HAP-1 (cell line): ENCODE measurements around the gene CGREF1.
A peak's percentile ranks its signal among the peaks of the same experiment; 100 is the strongest.

Source experiments
- DNase-seq, 2 experiments: peaks; one replicate each; pipeline ENCODE4 v3.0.0-alpha.2; 2016 to 2020; ENCODE audit warnings: low spot score in 2 of 2
- H3K27me3 ChIP-seq: fragments of 250-450 bp; sonication (Bioruptor Pico); 2 replicates; pipeline ENCODE4 v1.5.1; 2020; ENCODE audit warnings: low read depth, mild to moderate bottlenecking, moderate library complexity
- H3K36me3 ChIP-seq: fragments of 250-450 bp; sonication (Bioruptor Pico); replicated peaks from 2 replicates; pipeline ENCODE4 v1.5.1; 2020; ENCODE audit warnings: mild to moderate bottlenecking
- H3K4me1 ChIP-seq: fragments of 250-450 bp; sonication (Bioruptor Pico); 2 replicates; pipeline ENCODE4 v1.5.1; 2020; ENCODE audit warnings: mild to moderate bottlenecking
- H3K4me3 ChIP-seq: fragments of 250-450 bp; sonication (Bioruptor Pico); 2 replicates; pipeline ENCODE4 v1.5.1; 2020; ENCODE audit warnings: mild to moderate bottlenecking, moderate library complexity
- H3K9me3 ChIP-seq: fragments of 250-450 bp; sonication (Bioruptor Pico); 2 replicates; pipeline ENCODE4 v1.5.1; 2020; ENCODE audit warnings: mild to moderate bottlenecking, moderate library complexity
- in situ Hi-C: fragments of 300-500 bp; cut with MboI; formaldehyde crosslinking; loops from 3 replicates; pipeline ENCODE4 v1.14.3; 2020; ENCODE audit warnings: low sequenced_read_pairs, inconsistent platforms, mixed read lengths

Gene CGREF1

DNA sequence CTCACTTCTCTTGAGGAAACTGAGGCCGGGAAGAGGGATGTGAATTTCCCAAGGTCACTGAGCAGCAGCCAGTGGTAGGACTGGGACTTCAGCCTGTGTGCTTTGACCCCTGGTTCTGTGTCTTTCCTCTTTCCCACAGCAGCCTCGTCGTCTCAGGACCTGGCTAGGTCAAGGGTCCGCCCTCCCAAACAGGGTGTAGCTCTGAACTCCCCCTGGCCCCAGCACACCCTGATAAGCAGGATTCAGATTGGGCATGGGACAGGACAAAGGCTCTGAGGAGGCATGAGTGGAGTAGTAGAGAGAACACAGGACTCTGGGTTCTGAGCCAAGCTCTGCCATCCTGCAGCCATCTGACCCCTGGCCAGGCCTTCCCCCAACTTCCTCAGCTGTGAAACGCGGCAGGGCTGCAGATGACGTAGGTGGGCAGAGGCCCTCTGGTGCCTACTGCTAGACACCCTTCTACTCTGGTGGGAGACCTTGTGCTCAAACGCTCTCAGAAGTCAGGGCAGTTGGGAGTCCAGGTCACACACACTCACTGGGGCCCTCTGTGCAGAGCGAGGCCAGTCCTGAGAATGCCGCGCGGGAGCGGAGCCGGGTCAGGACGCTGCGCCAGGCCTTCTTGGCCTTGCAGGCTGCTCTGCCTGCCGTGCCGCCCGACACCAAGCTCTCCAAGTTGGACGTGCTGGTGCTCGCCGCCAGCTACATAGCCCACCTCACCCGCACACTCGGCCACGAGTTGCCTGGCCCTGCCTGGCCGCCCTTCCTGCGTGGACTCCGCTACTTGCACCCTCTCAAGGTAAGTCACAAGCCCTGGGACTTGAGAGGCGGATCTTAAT lies 30.9 kb upstream of the CGREF1 start:
- Histone ChIP-seq H3K27me3 (no peaks in the 10 kb centered on the region), H3K36me3 (no peaks in the 10 kb centered on the region), H3K9me3 (no peaks in the 10 kb centered on the region), H3K4me3 (no peak overlapping the region), H3K4me1 (no peaks in the 10 kb centered on the region)
- DNase-seq: no peak
- in situ Hi-C loops: no loop called here

DNA sequence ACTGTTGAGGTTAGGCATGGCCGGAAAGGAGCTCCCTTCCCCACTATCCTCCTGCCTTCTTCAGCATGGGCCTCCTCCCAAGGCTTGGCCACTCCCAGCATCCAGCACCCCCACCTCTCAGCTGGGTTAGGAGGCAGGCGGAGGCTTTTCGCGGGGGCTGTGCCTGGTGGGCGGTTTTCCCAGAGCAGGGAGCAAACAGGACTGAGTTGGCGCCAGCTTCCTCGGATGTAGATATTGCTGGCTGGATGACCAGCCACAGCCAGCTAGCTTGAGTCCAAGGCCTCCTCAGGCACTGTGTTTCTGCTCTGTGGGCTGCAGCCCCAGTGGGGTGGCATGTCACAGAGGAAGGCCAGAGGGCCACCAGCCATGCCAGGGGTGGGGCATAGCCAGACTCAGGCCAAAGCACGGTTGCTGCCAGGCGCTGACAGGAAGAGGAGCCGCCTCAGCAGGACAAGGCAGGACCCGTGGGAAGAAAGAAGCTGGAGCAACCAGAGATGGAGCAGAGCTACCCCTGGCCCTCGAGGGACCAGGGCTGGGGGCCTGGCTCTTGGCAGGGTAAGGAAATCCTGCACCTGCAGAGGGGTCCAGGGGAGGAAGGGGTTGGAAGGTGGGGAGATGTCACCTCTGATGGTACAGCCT lies 30.0 kb upstream of the CGREF1 start, which contains the start of gene TCF23:
TCF23 (plus strand) TSS at position 204 of the 639 bp plus-strand sequence; CDS start at position 334, 130 bp downstream.
- DNase-seq: no peak
- no peaks in the 10 kb centered on the region for H3K9me3 ChIP-seq
- in situ Hi-C loops: no loop called here
- no peak within 1 kb of the TSS for H3K4me3 ChIP-seq
- no peaks in the 10 kb centered on the region for H3K36me3 ChIP-seq
- peaks cover 3% of the 10 kb centered on the region for H3K27me3 ChIP-seq
- no peaks in the 10 kb centered on the region for H3K4me1 ChIP-seq

DNA sequence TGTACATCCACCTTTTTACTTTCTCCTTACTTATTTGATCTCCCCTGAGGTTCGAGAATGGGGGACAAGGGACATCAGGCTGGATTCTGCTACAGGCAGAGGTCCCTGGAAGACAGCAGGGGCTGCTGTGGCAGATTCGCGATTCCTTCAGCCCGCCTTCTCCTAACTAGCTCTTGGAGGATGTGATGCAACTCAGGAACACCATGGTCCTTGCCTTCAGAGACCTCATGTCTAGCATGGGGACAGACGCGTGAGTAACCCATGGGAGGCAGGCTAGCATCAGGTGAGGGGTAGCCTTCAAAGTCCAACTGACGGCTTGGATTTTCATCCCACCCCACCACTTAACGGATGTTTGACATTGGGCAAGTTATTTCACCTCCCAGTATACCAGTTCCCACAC lies 29.0 kb upstream of the CGREF1 start:
- Histone ChIP-seq H3K4me3 (no peak overlapping the region), H3K27me3 (peaks cover 13% of the 10 kb centered on the region), H3K4me1 (no peaks in the 10 kb centered on the region), H3K9me3 (no peaks in the 10 kb centered on the region; the same call in 1 of the 2 replicates), H3K36me3 (no peaks in the 10 kb centered on the region)
- in situ Hi-C loops: no loop called here
- no peak for DNase-seq

DNA sequence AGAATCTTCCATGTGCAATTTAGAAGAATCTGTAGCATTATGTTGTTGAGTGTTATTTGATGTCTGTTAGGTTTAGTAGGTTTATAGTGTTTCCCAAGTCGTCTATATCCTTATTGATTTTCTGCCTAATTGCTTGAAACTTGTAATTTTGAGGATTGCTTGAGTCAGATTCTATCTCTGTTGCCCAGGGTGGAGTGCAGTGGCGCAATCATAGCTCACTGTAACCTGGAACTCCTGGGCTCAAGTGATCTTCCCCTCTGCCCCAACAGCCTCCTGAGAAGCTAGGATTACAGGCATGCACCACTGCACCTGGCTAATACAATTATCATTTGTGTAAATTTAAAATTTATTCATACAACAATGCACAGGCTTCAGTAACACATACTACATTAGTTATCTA lies 26.8 kb upstream of the CGREF1 start:
- no peak overlapping the region for H3K4me3 ChIP-seq
- in situ Hi-C loops: no loop called here
- DNase-seq: no peak

DNA sequence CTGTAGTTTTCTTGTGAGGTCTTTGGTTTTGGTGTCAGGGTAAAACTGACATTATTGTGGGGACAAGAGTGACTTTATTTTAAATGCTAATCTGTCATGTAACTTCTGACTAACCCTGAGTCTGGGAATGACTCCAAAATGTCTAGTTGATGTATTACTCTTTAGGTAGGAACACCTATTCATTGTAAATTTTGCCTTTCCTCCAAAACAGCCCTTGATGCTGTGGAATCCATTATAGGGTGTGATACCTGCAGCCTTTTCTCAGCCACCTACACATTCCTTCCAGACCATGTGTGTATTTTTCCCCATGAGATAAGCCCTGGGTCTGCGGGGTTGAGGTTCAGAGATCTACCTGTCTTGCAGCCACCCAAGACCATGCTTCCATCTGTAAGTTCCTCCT lies 24.4 kb upstream of the CGREF1 start:
- H3K4me1 ChIP-seq: no peaks in the 10 kb centered on the region
- H3K4me3 ChIP-seq: no peak overlapping the region

More for the DNA sequence above, 26.8 kb upstream of the CGREF1 start:
- peaks cover 15% of the 10 kb centered on the region for H3K27me3 ChIP-seq
- H3K4me1 ChIP-seq: no peaks in the 10 kb centered on the region
- no peaks in the 10 kb centered on the region for H3K36me3 ChIP-seq
- no peaks in the 10 kb centered on the region; the same call in 1 of the 2 replicates for H3K9me3 ChIP-seq

DNA sequence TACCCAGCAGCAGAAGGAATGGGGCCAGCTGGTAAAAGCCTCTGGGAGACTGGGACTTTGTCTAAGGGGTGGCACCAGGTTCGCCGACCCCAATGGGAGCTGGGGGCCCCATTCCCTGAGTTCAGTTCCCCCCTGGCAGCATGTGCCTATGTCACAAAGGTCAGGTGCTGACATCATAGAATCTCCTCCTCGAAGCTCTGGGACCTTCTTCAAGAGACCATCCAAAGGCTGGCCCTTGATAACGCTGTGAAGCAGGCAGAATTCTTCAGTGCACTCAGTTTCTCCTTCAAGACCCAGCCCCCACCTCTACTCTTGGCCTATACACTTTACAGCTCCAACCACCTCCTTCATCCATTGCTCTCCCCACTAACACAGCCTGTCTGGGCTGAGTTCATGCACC lies 20.4 kb upstream of the CGREF1 start, which contains the start of gene PRR30:
PRR30 (minus strand) TSS at position 101 of the 400 bp plus-strand sequence. CDS start 1,081 bp downstream, outside the sequence.
- no peaks in the 10 kb centered on the region; the same call in 1 of the 2 replicates for H3K9me3 ChIP-seq
- H3K4me1 ChIP-seq: peaks cover 3% of the 10 kb centered on the region; the same call in 1 of the 2 replicates
- no peak within 1 kb of the TSS for H3K4me3 ChIP-seq
- no peak for DNase-seq
- H3K36me3 ChIP-seq: peaks cover under 1% of the 10 kb centered on the region
- peaks cover 15% of the 10 kb centered on the region for H3K27me3 ChIP-seq
- in situ Hi-C loops: no loop called here

More for the DNA sequence above, 24.4 kb upstream of the CGREF1 start:
- no peaks in the 10 kb centered on the region for H3K36me3 ChIP-seq
- DNase-seq: no peak
- H3K27me3 ChIP-seq: peaks cover 15% of the 10 kb centered on the region
- in situ Hi-C loops: no loop called here
- no peaks in the 10 kb centered on the region; the same call in 1 of the 2 replicates for H3K9me3 ChIP-seq

DNA sequence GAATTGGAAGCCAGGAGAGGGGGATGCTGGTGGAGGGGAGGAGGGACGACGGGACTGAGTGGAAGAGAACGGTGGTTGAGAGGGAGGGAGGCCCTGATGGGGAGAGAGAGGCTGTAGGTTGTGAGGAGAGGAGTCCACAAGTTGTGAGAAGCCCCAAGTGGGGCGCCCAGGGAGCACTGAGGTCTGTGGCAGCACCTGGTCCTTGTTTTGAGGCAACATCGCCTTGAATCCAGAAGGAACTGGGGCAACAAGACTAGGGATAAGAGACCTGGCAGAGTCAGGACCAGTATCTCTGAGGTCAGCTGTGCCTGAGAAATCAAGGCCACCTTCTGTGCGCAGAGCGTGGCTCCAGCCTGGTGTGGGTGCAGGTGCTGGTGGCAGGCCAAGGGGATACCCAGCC lies 19.2 kb upstream of the CGREF1 start:
- peaks cover 3% of the 10 kb centered on the region for H3K36me3 ChIP-seq
- in situ Hi-C loops: no loop called here
- 0 out of 2 replicates have a peak, but pooled peaks cover 4% of the 10 kb centered on the region for H3K27me3 ChIP-seq
- no peak overlapping the region for H3K4me3 ChIP-seq
- H3K4me1 ChIP-seq: peaks cover 9% of the 10 kb centered on the region
- no peaks in the 10 kb centered on the region; the same call in 1 of the 2 replicates for H3K9me3 ChIP-seq
- DNase-seq: no peak

DNA sequence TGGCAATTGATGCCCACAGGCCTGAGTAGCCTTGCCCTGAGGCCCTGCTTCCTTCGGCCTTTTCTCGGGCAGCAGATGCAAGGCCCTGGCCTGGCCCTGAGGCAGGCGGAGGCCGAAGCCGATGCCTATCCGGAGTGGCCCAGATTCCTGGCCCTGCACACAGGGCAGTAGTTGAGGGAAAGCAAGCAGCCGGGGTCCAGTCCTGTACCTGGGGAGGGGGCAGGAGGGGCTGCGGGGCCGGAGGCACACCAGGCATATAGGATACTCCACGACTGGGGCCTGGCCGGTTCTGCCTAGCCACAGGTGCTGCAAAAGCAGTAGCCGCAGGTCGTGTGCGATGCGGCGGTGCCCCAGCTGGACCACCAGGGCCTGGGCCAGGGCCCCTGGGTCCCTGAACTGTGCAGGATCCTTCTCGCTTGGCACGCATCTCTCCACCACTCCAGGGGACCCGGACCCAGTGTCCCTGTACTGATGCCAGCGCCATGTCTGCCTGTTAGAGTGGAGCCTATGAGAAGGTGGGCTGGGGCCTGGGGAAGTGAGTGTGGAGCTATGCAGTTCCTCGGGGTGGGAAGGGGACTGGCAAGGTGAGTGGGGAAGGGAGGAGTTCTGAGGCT lies 18.5 kb upstream of the CGREF1 start:
- H3K9me3 ChIP-seq: no peaks in the 10 kb centered on the region
- no peak overlapping the region for H3K4me3 ChIP-seq
- H3K4me1 ChIP-seq: peaks cover 9% of the 10 kb centered on the region
- DNase-seq: no peak
- H3K36me3 ChIP-seq: peaks cover 10% of the 10 kb centered on the region
- in situ Hi-C loops: no loop called here
- no peaks in the 10 kb centered on the region for H3K27me3 ChIP-seq

DNA sequence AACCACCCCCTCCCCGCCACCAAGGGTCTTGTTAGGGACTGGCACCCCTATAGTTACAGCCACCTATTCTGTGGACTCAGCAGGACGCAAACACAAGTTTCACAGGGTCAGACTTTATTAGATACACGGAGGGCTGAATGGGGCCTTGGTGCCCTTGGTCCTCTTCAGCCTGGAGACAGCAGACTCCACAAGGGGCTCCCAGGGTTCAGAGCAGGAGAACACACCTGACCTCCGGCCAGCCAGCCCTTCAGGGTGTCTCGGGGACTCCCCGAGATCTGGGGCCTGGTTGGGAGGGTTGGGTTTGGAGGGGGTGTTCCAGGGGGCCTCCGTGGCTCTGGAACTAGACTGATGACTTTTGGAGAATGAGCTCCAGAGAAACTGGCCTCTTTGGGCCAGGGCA lies 17.8 kb upstream of the CGREF1 start:
- no peak overlapping the region for H3K4me3 ChIP-seq
- no peaks in the 10 kb centered on the region for H3K27me3 ChIP-seq
- peaks cover 16% of the 10 kb centered on the region for H3K36me3 ChIP-seq
- H3K4me1 ChIP-seq: peaks cover 9% of the 10 kb centered on the region
- in situ Hi-C loops: no loop called here
- no peaks in the 10 kb centered on the region for H3K9me3 ChIP-seq
- DNase-seq: no peak

DNA sequence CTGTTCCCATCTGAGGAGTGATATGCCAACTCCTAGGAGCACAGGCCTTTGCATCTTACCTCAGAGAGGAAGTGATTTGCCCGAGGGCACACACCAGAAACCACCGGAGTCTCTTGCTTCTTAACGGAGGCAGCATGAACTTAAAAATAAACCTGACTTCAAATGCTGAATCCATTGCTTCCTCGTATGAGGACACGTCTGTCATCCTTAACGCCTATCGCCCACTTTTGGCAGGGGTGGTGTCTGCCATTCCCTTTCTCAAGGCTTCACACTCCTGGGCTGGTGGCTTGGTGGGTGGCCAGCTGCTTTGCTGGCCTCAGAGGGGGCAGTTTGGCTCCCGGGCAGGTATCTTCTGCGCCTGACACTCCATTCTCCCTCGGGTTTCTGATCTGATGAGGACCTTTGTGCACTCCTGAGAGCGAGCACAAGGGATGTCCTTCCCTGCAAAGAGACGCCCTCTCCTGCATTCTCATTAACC lies 16.6 kb upstream of the CGREF1 start:
- DNase-seq: no peak
- in situ Hi-C loops: no loop called here
- no peaks in the 10 kb centered on the region for H3K27me3 ChIP-seq

DNA sequence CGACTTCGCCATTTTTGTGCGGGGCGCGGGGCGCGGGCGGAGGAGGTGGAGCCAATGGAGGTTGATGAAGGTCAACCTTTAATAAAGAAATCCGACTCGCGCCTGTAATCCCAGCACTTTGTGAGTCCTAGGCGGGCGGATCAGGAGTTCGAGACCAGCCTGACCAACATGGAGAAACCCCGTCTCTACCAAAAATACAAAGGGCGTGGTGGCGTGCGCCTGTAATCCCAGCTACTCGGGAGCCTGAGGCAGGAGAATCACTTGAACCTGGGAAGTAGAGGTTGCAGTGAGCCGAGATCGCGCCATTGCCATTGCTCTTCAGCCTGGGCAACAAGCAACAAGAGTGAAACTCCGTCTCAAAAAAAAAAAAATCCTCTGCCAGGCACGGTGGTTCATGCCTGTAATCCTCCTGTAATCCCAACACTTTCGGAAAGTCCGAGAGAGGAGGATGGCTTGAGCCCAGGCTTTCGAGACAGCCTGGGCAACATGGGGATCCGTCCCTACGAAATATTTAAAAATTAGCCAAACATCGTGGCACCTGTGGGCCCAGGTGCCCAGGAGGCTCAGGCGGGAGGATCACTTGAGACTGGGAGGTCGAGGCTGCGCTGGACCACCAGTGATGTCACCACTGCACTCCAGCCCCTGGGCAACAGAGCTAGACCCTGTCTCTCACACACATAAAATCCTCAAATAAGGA lies 16.0 kb upstream of the CGREF1 start:
- no peaks in the 10 kb centered on the region for H3K27me3 ChIP-seq
- H3K36me3 ChIP-seq: peaks cover 33% of the 10 kb centered on the region
- in situ Hi-C loops: no loop called here
- H3K4me3 ChIP-seq: peak overlapping the region; percentile 85
- H3K9me3 ChIP-seq: no peaks in the 10 kb centered on the region
- no peak for DNase-seq
- peaks cover 9% of the 10 kb centered on the region for H3K4me1 ChIP-seq

More for the DNA sequence above, 16.6 kb upstream of the CGREF1 start:
- no peak overlapping the region for H3K4me3 ChIP-seq
- H3K4me1 ChIP-seq: peaks cover 9% of the 10 kb centered on the region
- H3K36me3 ChIP-seq: peaks cover 27% of the 10 kb centered on the region
- no peaks in the 10 kb centered on the region for H3K9me3 ChIP-seq

DNA sequence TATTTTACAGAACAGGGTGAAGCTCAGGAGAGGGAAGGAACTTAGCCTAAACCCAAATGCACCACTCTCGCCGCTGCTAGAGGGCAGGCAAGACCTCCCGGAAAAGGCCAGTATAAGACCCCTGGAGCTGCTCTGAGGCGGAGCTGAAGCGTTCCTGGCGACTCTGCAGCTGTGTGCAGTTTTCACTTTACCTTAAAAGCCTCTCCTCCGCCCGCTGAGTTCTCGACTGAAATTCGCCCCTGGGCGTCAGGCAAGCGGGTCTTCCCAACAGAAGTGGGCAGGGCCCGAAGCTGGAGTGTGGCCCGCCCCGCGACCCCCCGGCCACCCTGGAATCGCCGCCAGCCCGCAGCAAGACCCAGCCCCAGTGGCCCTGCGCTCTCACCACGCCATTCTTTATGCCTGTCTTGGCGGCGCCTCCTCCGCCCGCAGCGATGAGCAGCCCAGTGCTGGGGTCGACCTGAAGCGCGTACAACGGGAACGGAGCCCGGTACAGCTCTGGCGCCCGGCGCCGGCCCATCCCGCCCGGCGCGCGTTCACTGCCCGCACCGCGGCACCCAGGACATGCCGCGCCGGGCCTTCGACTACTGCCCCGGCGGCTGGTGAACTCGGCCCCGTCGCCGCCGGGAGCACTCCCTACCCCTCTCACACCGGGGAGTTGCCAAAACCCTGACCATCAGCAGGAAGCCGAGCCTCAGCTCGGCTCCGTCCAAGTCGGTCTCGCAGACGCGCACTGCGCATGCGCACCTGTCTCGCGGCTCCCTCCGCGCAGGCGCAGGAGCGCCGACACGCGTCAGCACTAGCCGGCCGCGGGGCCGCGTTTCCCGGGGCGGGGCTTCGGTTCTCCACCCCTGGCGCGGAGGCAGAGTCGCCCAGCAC lies 15.2 kb upstream of the CGREF1 start, which contains the start of gene PREB:
PREB (minus strand) TSS at position 732 of the 876 bp plus-strand sequence; CDS start at position 517, 215 bp downstream.
- peaks cover 35% of the 10 kb centered on the region for H3K36me3 ChIP-seq
- H3K4me3 ChIP-seq: peak within 1 kb of the TSS; percentile 85
- no peaks in the 10 kb centered on the region for H3K9me3 ChIP-seq
- peaks cover 9% of the 10 kb centered on the region for H3K4me1 ChIP-seq
- in situ Hi-C loops: no loop called here
- no peaks in the 10 kb centered on the region for H3K27me3 ChIP-seq
- peak; percentile 93 to 99 for DNase-seq
